Esophagus squamous epithelium (tissue), 5 donors: ENCODE results near the gene GPHN. TPM values are rescaled to one million over a fixed set of nuclear protein-coding genes. Genes with fewer than 3 reads are reported as not detected.

ENCODE experiments used
- DNase-seq: peaks from one replicate; lab custom pipeline; 2025; lab: John Stamatoyannopoulos, UW
- H3K27ac ChIP-seq, 4 donors: fragments of 200-600 bp; sonication (generic); one replicate each; pipeline ENCODE4 v1.5.1; 2016 to 2019; ENCODE audit warnings: mild to moderate bottlenecking in 1 of 4
- H3K27me3 ChIP-seq, 4 donors: fragments of 200-600 bp; sonication (generic); 1 replicate in 3 of 4; 2 replicates in 1 of 4; pipeline versions ENCODE4 v1.5.1 to v1.6.0; 2017 to 2021; ENCODE audit warnings: antibody characterized with exemption in 1 of 4
- H3K36me3 ChIP-seq, 3 donors: fragments of 200-600 bp; sonication (generic); one replicate each; pipeline ENCODE4 v1.5.1; 2016 to 2019
- H3K4me1 ChIP-seq, 3 donors: fragments of 200-600 bp; sonication (generic); one replicate each; pipeline ENCODE4 v1.5.1; 2017 to 2019
- H3K4me3 ChIP-seq, 4 donors: fragments of 200-600 bp; sonication (generic); 1 replicate in 3 of 4; 2 replicates in 1 of 4; pipeline ENCODE4 v1.5.1; 2016 to 2019; ENCODE audit warnings: mild to moderate bottlenecking in 2 of 4, moderate library complexity in 1 of 4
- H3K9me3 ChIP-seq, 3 donors: fragments of 200-600 bp; sonication (generic); one replicate each; pipeline ENCODE4 v1.5.1; 2016 to 2019
- POLR2A ChIP-seq, 4 donors: fragments of 450-650 bp; IDR thresholded peaks; one replicate each; pipeline ENCODE4 v1.6.1; 2017; ENCODE audit warnings: antibody characterized with exemption in 4 of 4, mild to moderate bottlenecking in 4 of 4, moderate library complexity in 3 of 4
- WGBS, 2 donors: methylation state at CpG; one replicate each; pipeline ENCODE4 v1.1.5; 2018; 5-methylcytosine and 5-hydroxymethylcytosine counted together
- intact Hi-C: fragments of 100-400 bp; cut with DNase I; formaldehyde crosslinking; loops from one replicate; pipeline ENCODE4 v1.15.0; 2022
- total RNA-seq, 4 donors: library from RNA; depleted of rRNA; stranded (reverse); fragments of >200 nt; gene quantifications; one replicate each; pipeline ENCODE4 v1.1.0, GENCODE V29; 2016
- TF ChIP-seq, protein P1 (sequence below), 6 experiments: fragments of 450-650 bp in 4 of 6; fragments of 200-600 bp in 2 of 6; sonication (generic) in 2 of 6; IDR thresholded peaks; one replicate each; pipeline ENCODE4 v1.5.1; 2016 to 2019; ENCODE audit warnings: antibody characterized with exemption in 6 of 6, mild to moderate bottlenecking in 4 of 6, moderate library complexity in 4 of 6
- donor health status: DM: yes; HTN: yes; CAD: no.

The GPHN gene
- total RNA-seq, 4 donors from 2014 or later = 8.3 to 28.4 (median 12.8) TPM

DNA sequence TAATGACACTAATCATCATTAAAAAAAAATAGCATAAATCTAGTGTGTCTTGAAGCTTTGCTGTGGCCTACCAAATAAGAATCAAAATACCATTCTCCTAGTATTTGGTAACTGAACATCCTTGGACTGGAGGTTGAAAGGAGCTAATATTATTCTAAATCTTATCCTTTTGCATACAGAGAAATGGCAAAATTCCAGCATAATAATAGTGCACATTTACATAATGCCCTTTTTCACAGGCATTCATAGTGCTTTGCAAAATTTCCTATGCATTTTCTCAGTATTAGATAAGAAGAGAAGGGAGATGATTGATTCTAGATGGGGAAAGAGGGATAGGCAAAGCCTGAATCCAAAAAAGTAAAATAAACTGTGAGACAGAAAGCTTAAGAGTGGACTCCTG lies 35.7 kb upstream of the GPHN start:
- no peak for DNase-seq
- Histone ChIP-seq H3K27me3 (no peaks in the 10 kb centered on the region), H3K27ac (no peak overlapping the region), H3K9me3 (peaks cover 0 to 20% (median 3%) of the 10 kb centered on the region in 3 donors), H3K36me3 (no peaks in the 10 kb centered on the region), H3K4me1 (no peaks in the 10 kb centered on the region), H3K4me3 (no peak overlapping the region)
- no peak for TF ChIP-seq POLR2A (IDR thresholded peaks at IDR 0.05)
- TF ChIP-seq, protein P1, sequence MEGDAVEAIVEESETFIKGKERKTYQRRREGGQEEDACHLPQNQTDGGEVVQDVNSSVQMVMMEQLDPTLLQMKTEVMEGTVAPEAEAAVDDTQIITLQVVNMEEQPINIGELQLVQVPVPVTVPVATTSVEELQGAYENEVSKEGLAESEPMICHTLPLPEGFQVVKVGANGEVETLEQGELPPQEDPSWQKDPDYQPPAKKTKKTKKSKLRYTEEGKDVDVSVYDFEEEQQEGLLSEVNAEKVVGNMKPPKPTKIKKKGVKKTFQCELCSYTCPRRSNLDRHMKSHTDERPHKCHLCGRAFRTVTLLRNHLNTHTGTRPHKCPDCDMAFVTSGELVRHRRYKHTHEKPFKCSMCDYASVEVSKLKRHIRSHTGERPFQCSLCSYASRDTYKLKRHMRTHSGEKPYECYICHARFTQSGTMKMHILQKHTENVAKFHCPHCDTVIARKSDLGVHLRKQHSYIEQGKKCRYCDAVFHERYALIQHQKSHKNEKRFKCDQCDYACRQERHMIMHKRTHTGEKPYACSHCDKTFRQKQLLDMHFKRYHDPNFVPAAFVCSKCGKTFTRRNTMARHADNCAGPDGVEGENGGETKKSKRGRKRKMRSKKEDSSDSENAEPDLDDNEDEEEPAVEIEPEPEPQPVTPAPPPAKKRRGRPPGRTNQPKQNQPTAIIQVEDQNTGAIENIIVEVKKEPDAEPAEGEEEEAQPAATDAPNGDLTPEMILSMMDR (IDR thresholded peaks at IDR 0.05) = no peak
- intact Hi-C loops = no loop called here

DNA sequence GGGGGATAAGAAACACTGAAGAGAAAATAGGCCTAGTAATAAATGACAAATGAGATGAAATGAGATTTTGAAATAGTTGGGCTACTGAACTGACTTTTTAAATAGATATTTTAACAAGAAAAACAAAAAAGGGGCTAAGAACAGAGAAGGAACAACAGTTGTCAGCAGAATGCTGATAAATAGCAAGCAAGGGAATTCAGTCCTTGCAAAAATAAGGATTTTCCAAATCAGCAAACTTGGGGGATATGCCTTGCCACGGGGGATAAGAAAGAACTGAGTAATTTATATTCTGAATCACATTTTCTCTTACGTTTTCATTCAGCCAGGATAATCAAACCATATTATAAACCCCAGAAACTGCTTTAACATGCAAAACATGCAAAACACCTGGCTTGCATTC lies 34.7 kb upstream of the GPHN start:
- intact Hi-C loops = no loop called here
- no peak overlapping the region for H3K4me3 ChIP-seq
- TF ChIP-seq, protein P1 (IDR thresholded peaks at IDR 0.05) = no peak
- no peak for TF ChIP-seq POLR2A (IDR thresholded peaks at IDR 0.05)
- DNase-seq = no peak
- no peaks in the 10 kb centered on the region for H3K36me3 ChIP-seq
- WGBS, 2 donors = 71 to 76% methylated on average over 2 of the region's 2 CpGs
- H3K4me1 ChIP-seq = no peaks in the 10 kb centered on the region
- no peak overlapping the region for H3K27ac ChIP-seq
- peaks cover 0 to 20% (median 3%) of the 10 kb centered on the region in 3 donors for H3K9me3 ChIP-seq
- no peaks in the 10 kb centered on the region for H3K27me3 ChIP-seq

DNA sequence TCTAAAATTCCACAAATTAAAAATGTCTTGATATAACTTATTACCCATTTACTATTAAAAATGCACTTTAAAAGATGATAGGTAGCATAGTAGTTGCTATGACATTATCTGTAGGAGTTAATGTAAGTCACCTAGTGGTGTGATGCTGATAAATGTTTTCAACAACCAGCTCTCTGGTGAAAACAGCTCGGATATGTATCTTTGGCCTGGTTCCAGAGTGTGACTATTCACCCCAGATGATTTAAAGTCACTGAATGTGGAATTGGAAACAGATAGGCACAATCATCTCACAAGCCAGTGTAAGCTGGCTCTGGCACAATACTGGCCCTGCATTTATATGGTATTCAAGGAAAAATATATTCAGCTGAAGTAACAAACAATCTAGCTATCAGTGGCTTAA lies 31.0 kb upstream of the GPHN start:
- H3K4me3 ChIP-seq = no peak overlapping the region
- no peak overlapping the region for H3K27ac ChIP-seq
- WGBS, 2 donors = 11 to 14% methylated on average over 1 of the region's 1 CpG
- H3K36me3 ChIP-seq = no peaks in the 10 kb centered on the region
- no peaks in the 10 kb centered on the region for H3K4me1 ChIP-seq
- intact Hi-C loops = no loop called here
- no peaks in the 10 kb centered on the region for H3K9me3 ChIP-seq
- no peak for TF ChIP-seq POLR2A (IDR thresholded peaks at IDR 0.05)
- TF ChIP-seq, protein P1 (IDR thresholded peaks at IDR 0.05) = no peak
- DNase-seq = no peak
- H3K27me3 ChIP-seq = no peaks in the 10 kb centered on the region

DNA sequence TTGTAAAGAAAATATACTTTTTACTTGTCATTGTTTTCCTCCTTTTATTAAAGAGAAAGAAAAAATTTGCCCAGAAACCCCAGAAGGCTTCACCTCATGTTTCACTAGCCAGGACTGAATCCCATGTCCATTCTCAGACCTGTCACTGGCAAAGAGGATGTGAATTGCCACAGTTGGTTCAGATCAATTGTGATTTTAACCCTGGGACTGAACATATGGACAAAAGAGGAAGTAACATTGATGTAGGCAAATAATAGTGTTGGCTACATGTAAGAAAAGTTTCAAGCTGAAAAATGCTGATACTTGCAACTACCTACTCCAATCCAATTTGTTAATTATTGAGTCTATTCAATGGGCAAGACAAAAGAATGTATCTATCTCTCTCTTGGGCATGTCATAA lies 30.4 kb upstream of the GPHN start:
- Histone ChIP-seq H3K36me3 (no peaks in the 10 kb centered on the region), H3K4me3 (no peak overlapping the region), H3K9me3 (no peaks in the 10 kb centered on the region), H3K4me1 (no peaks in the 10 kb centered on the region), H3K27ac (no peak overlapping the region), H3K27me3 (no peaks in the 10 kb centered on the region)
- DNase-seq = no peak
- intact Hi-C loops = no loop called here
- TF ChIP-seq, protein P1 (IDR thresholded peaks at IDR 0.05) = no peak

DNA sequence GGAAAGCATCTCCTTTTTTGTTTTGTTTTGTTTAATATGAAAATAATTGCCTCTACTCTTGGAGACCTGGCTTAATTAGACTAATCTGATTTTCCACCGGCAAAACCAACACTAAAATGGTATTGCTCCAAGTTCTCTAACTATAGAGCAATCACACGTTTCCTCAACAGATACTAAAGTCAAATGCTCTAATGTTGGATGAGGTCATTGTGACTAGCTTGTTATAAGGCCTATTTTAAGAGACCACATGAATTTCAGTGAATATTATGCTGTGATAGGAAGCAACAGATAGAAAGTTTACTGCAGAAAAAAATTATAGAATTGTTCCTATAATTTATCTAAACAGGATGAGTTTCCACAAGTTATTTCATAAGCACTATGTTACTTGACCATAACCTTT lies 25.1 kb upstream of the GPHN start:
- intact Hi-C loops = no loop called here
- 59 to 69% methylated on average over 2 of the region's 2 CpGs for WGBS, 2 donors
- no peaks in the 10 kb centered on the region for H3K36me3 ChIP-seq
- DNase-seq = no peak
- no peaks in the 10 kb centered on the region for H3K9me3 ChIP-seq
- TF ChIP-seq, protein P1 (IDR thresholded peaks at IDR 0.05) = no peak
- no peak for TF ChIP-seq POLR2A (IDR thresholded peaks at IDR 0.05)
- no peaks in the 10 kb centered on the region for H3K27me3 ChIP-seq
- H3K4me3 ChIP-seq = no peak overlapping the region
- H3K4me1 ChIP-seq = peaks cover 0 to 6% (median 0%) of the 10 kb centered on the region in 3 donors
- no peak overlapping the region for H3K27ac ChIP-seq
